ENCODE measurements around the gene TMEM204. TPM values are rescaled to one million over a fixed set of nuclear protein-coding genes. Genes with fewer than 3 reads are reported as not detected.

The TMEM204 gene
- total RNA-seq, 1 donor from 2014 or later, result 37.2 TPM

DNA sequence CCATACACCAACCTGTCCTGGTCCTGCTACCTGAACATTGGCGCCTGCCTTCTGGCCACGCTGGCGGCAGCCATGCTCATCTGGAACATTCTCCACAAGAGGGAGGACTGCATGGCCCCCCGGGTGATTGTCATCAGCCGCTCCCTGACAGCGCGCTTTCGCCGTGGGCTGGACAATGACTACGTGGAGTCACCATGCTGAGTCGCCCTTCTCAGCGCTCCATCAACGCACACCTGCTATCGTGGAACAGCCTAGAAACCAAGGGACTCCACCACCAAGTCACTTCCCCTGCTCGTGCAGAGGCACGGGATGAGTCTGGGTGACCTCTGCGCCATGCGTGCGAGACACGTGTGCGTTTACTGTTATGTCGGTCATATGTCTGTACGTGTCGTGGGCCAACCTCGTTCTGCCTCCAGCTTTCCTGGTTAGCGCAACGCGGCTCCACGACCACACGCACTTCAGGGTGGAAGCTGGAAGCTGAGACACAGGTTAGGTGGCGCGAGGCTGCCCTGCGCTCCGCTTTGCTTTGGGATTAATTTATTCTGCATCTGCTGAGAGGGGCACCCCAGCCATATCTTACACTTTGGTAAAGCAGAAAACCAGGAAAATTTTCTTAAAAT lies 21.5 kb downstream of the TMEM204 start:
- no peak for DNase-seq (ENCODE audit: low spot score)

DNA sequence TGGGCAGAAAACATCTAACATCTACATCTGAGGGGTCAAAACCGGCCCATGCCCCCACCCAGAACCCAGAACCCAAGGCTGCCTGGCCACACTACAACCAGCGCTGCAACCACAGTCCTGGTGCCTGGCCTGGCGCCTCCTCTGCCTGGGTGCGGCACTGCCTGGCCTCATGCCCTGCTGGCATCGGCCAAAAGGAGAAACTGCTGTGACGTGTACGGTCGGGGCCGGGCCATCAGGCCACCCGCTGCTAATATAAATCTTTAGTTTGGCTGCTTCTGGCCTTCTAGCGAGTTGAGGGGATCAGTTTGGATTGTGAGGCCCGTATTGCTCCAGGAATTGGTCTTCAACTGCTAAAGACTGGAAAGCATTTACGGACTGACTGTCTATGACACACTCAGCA lies 22.8 kb downstream of the TMEM204 start:
- DNase-seq (ENCODE audit: low spot score), result no peak

DNA sequence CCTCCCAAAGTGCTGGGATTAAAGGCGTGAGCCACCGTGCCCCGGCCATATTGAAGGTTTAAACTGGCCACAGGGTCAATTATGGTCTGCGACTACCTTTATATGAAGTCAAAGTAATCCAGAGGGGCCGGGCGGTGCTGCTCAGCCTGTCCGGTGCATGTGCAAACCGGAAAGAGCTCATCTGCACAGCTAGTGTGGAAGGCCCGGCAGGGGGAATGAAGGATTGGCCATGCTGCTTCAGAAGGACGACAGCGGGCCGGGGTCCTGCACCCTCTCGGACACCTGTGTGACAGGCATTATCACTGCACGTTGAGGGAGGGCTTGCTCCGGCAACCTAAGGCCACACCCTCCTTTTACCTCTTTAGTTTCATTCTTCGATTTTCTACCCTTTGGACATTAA lies 23.6 kb downstream of the TMEM204 start:
- no peak for DNase-seq (ENCODE audit: low spot score)

DNA sequence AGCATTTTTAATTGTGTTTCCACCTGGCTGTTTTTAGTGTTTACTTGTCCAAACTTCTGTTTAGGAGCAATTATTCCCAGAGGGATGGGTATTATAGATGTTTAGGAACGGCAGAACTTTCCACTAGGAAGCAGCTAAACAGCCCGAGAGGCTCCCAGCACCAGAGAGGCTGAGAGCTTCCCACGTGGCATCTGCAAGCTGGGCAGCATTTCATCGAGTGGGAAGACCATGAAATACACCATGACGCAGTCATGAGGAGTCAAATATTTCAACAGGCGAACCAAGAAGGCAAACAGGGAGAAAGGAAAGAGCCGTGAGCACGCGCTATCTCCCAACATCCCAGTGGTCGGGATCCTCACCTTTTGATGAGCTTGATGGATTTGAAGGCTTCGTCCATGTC lies 24.1 kb downstream of the TMEM204 start:
- DNase-seq (ENCODE audit: low spot score), result no peak

DNA sequence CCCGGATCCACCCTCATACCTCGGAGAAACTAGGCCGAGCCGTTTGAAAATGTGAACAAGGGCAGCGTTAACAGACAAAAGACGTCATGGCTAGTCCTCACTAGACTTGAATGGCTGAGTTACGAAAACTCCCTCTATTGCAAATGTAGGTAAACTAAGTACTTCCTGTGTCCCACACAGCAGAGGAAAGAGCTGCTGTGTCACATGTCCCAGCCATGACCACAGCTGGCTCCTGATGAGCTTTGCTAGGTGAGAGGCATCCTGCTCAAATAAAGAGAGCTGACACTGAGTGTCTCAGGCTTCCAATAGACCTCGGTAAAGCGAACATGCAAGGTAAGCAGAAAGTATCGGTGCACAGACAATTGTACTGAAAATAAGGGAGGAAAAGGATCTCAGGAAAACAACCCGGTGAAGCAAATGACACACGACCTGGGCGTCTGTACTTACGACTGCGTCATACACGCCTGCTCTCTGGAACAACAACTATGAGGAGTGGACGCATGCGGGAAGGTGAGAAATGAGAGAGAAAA lies 26.0 kb downstream of the TMEM204 start:
- no peak for DNase-seq (ENCODE audit: low spot score)

DNA sequence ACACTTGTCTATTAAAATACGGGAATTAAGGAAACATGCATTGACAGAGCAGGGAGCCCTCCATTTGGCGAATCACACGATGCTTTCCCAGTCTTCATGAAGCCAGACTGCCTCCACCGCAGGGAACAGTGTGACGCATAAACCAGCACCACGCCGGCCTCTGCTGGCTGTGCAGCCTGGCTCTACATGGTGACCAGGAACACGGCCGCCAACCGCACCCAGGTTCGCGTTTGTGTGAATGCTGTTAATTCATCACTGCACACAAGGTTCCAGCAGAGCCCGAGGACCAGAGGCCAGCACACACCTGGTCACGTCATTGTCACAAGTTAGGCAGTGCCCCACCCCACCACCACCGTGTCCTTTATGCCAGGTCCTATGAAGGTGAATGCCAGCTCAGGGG lies 26.7 kb downstream of the TMEM204 start:
- DNase-seq (ENCODE audit: low spot score), result no peak

DNA sequence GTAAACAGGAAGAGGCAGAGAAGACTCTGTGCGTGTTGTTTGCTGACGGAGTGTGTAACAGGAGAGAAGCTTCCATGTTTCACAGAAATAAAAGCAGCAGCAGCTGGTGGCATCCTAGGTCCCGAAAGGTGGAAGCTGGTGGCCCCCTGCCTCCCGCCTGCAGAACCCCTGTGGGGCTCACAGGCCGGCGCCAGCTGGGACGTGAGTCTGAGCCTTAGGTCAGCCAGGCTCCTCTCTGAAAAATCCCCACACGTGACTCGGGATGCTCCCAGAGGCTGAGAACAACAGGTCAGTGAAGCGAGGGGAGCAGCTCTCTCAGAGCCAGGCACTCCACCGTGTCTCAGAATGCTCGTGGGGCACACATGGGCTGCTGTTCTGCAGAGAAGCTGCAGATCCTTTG lies 27.4 kb downstream of the TMEM204 start:
- DNase-seq (ENCODE audit: low spot score), result no peak

DNA sequence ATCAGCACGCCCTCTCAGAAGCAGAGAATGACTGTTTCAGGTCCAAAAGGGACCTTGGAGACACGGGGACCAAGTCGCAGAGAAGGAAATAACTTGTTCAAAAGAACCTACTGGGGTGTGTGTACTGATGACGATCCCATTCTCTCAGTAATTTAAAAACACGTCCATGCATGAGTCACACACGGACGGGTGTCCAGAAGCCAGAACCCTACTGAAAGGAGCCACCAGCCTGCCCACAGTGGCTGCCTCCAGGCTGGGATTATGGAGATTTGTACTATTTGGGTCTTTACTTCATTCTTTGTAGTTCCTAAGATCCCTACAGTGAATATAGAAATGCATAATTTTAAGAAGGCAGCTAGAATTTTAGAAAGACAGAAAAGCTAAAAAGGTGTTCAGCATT lies 27.8 kb downstream of the TMEM204 start:
- DNase-seq (ENCODE audit: low spot score), result no peak

DNA sequence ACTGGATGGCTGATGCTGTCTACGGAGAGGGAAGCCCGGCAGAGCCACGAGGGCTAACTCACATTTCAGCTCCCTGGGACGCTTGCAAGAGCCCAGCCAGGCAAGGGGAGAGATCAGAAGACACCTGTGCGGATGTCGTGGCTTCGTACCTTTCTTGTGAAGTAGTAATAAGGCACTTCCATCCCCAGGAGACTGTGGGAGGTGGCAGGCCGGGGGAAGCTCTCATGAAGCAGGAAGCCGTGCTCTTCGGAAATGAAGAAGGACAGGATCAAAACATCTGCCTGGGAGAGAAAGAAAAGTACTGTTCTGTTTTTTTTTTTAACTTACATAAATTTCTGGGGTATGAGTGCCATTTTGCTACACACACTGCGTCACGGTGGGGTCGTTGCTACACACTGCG lies 28.4 kb downstream of the TMEM204 start:
- DNase-seq (ENCODE audit: low spot score), result no peak

DNA sequence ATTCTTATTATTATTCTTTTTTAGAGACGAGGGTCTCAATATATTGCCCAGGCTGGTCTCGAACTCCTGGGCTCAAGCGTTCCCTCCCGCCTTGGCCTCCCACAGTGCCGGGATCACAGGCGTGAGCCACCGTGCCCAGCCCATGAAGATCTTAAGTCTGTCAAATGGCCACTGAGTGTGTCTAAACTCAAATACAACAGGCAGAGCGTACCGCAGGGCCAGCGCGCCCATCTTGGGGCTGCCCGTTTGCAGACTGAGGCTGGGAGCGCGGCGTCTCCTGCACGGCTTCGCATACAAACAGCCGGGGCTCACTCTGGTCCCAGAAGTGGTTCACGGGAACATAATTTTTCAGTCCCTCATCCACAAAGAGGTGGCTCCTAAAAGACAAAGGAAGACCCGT lies 30.3 kb downstream of the TMEM204 start:
- DNase-seq (ENCODE audit: low spot score), result no peak

DNA sequence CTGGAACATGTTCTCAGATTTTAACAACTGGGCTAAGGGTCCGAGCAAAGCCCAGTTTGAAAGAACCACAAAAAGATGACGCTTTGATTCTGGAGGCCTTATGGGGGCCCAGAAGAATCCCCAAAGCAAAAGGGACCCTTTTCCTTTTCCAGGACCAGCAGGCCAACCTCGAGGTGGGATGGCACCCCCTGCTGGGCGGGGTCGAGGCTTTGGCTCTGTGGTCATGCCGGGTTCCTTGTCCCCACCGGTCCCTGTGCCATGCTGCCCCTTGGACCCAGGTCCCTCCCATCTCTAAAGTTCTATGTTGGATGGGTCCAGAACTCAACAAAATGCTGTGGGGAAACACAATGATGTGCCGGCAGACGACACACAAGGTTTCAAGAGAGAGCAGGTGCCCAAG lies 30.9 kb downstream of the TMEM204 start:
- no peak for DNase-seq (ENCODE audit: low spot score)

DNA sequence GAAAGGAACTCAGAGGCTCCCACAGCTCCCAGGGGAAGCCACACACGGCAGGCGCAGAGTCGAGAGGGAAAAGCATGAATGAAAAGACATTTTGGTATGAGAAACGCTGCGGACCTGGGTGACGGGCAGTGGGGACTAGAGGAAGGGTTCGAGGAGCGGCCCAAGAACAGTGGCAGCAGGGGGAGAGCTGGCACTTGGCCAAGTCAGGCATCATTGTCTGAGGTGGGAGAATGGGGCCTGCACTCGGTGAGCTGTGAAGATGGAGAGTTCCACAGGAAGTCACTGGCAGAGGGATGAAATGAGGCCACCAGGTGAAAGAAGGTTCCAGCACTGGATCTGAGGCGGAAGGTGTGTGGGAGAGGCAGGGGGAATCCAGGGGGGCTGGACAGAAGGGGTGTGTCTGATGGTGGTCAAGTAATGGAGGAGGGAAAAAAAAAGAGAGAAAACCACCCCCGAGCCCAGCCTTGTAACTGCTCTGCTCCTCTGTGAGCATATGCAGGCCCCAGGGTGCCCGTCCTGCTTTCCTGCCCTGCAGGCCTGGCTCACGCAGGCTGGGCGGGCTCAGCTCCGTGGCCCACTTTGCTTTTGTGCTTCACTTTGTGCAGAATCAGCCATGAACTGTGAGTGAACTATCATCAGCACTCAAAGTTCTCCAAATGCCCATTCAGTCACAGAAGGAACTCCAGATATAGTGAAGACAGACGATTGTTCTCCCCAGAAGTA lies 31.8 kb downstream of the TMEM204 start:
- DNase-seq (ENCODE audit: low spot score), result no peak

DNA sequence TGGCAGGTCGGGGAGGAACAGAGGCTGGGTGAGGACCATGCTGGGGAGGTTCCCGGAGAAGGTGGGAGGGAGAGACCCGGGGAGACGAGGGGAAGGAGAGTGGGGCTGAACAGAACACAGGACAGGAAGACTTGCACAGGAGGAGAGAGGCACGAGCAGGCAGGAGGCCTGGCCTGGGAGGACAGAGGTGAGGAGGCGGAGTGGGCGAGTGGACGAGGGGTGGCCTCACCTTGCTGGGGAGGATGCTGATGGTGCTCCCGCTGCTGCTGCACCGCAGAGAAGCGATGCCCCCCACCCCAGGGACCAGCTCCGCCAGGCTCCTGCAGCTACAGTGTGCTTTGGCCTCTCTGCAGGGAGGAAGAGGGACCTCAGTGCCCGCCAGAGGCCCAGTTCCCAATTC lies 34.5 kb downstream of the TMEM204 start:
- no peak for DNase-seq (ENCODE audit: low spot score)

DNA sequence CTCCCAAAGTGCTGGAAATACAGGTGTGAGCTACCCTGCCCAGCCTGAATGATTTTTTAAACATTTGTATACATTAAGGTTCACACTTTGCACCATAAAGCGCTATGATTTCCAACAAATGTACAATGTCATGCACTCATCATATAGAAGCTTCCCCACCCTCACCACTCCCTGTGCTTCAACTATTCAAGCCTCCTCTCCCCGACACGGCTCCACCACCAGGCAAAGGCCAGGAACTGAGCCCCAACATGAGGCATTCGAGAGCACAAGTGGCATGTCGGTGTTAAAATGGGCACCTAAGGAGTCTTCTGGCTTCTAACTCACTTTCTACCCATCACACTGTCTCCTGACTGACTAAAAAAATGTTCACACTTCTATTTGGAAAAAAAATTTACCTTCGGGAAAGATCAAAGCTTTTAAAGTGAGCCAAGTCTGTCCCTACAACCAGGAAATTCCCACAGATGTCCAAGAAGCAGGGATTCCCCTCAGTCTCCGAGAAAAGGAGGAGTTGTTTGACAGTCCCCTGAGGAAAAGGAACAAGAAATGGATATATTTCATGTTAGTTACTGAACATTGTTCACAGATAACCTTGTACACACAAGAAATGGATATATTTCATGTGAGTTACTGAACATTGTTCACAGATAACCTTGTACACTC lies 37.7 kb downstream of the TMEM204 start:
- no peak for DNase-seq (ENCODE audit: low spot score)

DNA sequence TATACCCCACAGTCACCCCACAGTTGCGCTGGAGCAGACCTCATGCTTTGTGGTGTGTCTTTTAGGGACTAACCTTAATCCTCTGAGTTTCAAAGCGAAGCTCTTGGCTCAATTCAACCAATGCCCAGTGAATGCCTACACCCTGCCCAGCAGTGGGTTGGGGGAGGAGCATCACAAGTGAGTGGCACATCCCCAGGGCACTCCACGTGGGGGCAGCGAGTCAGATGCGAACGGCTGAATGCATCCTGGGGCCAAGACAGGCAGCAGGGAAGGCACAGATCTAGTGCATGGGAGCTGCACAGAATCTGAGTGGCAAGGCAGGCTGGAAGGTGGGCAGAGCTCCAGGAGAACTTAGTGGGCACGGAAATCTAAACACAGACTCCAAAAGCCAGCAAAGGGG lies 39.2 kb downstream of the TMEM204 start:
- no peak for DNase-seq (ENCODE audit: low spot score)

DNA sequence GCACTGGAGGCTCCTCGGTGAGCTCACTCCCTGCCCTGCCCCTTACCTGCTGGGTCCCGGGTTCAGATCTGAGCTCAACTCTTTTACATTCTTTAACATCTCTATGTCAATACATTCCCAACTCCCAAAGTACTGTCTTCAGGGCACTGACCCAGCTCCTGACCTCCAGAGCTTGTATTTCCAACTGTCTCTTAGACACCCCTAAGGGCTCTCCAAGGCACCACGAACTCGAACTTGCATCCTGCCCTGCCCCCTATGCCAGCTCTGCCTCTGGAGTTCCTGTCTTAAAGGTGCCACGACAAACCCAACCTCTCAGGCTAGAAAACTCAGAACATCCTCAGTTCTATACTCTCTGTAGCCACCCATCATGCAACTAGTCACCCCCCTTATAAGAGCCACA lies 39.8 kb downstream of the TMEM204 start:
- no peak for DNase-seq (ENCODE audit: low spot score)

DNA sequence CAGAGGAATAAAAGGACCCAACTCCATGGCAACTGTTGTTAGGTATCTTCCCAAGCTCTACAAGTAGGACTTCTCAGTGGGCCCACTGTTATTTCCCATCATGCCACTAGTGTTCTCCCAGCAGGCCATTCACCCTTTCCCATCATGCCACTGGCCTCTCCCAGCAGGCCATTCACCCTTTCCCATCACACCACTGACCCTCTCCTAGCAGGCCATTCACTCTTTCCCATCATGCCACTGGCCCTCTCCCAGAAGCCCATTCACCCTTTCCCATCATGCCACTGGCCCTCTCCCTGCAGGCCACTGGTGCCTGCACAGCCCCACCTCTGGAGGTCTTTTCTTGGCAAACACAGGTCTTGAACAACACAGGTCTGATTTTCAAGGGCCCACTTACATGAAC lies 42.1 kb downstream of the TMEM204 start:
- DNase-seq (ENCODE audit: low spot score), result no peak

DNA sequence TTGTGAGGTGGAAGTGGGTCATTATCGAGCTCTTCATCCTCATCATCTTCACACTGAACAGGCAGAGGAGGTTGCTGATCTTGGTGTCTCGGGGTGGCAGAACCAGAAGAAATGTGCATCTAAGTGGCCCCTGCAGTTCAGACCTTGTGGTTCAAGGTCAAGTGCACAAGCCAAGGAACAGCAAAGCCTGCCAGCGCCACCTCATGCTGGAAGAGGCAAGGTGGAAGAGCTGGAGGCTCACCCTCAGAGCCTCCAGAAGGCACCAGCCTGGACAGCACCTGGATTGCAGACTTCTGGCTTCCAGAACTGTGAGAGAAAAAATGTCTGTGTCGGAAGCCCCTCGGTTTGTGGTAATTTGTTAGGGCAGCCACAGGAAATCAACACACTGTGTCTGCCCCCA lies 45.7 kb downstream of the TMEM204 start:
- no peak for DNase-seq (ENCODE audit: low spot score)

DNA sequence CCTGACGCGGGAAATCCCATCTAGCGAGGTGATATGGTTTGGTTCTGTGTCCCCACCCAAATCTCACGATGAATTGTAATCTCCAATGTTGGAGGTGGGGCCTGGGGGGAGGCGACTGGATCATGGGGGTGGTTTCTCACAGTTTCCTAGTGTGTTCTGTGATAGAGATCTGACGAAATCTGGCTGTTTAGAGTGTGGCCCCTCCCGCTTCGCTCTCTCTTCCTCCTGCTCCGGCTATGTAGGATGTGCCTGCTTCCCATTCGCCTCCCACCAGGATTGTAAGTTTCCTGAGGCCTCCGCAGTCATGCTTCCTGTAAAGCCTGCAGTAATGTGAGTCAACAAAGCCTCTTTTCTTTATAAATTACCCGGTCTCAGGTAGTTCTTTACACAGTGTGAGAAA lies 46.8 kb downstream of the TMEM204 start:
- DNase-seq (ENCODE audit: low spot score), result no peak

DNA sequence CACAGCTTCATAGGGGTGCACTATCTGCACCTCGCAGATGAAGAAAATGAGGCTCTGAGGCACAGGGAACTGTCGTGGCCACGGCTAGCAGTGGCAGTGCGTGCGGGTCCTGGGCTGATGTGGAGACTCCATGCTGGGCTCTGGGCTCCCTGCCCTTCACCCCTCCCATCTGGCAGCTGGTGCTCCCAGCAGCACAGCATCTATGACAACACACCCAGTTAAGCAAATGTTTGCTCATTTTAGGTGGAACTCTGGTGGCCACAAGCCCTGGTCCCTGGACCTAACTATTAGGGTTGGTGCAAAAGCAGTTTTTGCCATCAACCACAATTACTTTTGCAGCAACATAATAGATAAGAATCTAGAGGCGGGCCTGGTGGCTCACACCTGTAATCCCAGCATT lies 47.5 kb downstream of the TMEM204 start:
- DNase-seq (ENCODE audit: low spot score), result no peak

DNA sequence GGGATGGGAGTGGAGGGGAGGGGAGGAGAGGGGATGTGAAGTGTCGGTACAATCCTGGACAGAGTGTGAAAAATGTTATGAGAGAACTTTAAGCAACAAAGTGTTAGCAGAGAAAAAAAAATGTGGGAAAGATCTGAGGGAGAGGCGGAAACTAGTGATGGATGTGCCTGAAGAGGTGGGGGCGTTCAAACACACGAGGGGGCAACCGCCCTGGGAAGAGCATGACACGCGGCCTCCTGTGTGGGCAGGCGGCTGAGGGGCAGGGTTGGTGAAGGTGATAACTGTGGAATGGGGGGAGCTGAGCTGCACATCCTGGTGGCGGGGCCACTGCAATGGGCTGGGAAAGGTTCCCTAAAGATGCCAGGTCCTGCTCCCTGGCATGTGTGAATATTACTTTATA lies 48.3 kb downstream of the TMEM204 start:
- DNase-seq (ENCODE audit: low spot score), result no peak

DNA sequence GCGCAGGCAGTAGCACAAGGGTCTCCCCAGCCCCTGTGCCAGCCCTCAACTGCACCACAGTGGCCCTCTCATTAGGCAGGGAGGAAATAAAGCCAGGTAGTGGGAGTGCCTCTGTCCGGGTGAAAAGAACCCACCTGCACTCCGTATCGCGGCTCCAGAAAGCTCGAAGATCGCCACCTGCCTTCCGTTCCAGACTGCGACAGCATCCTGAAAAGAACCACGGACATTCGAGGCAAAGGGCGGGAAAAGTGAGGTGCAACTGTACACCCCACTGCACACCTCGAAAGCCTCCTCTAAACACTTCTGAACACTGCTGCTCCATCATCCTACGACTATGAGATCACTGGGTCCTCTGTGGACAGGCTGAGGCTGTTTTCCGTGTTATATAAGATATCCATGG lies 49.7 kb downstream of the TMEM204 start:
- DNase-seq (ENCODE audit: low spot score), result no peak

Measured in mesenteric fat pad (tissue), 1 donor.